Chondrocyte (in vitro differentiated cells): Measurements from ENCODE around the gene PSMA7. TPM values are rescaled to one million over a fixed set of nuclear protein-coding genes. Genes with fewer than 3 reads are reported as not detected.

Experiments
- DNase-seq: peaks from one replicate; pipeline ENCODE4 v3.0.0; 2021; ENCODE audit warnings: mixed read lengths, low spot score
- H3K27ac Mint-ChIP-seq: one replicate; pipeline ENCODE4 v1.8.0; 2021; ENCODE audit warnings: mild to moderate bottlenecking, moderate library complexity, mixed read lengths; ENCODE audit not compliant: unreplicated experiment
- H3K27me3 Mint-ChIP-seq: 2 replicates; pipeline ENCODE4 v1.8.0; 2021; ENCODE audit warnings: low read depth, mixed read lengths
- H3K36me3 Mint-ChIP-seq: 2 replicates; pipeline ENCODE4 v1.8.0; 2021; ENCODE audit warnings: low read depth, mixed read lengths
- H3K4me1 Mint-ChIP-seq: 2 replicates; pipeline ENCODE4 v1.8.0; 2021; ENCODE audit warnings: low read depth, mild to moderate bottlenecking, mixed read lengths
- H3K4me3 Mint-ChIP-seq: one replicate; pipeline ENCODE4 v1.8.0; 2021; ENCODE audit warnings: mild to moderate bottlenecking, moderate library complexity, mixed read lengths; ENCODE audit not compliant: unreplicated experiment
- H3K9me3 Mint-ChIP-seq: 2 replicates; pipeline ENCODE4 v1.8.0; 2021; ENCODE audit warnings: low read depth, mixed read lengths
- total RNA-seq: library from RNA; stranded (reverse); gene quantifications from 3 replicates; pipeline ENCODE4 v1.2.1, GENCODE V29; 2021
- TF ChIP-seq, protein P1 (sequence below): fragments of 200-600 bp; sonication (generic); IDR thresholded peaks from 2 replicates; pipeline ENCODE4 v1.5.0; 2021; ENCODE audit warnings: antibody characterized with exemption, mild to moderate bottlenecking, moderate library complexity

The PSMA7 gene
- total RNA-seq, 1 donor from 2014 or later: 226 TPM

GRCh38 chr20:62147528-62147927, 4.3 kb upstream of the PSMA7 start:
- Mint-ChIP-seq H3K27ac (no peak overlapping the region), H3K4me3 (no peak overlapping the region), H3K27me3 (no peaks in the 10 kb centered on the region), H3K36me3 (no peaks in the 10 kb centered on the region), H3K9me3 (no peaks in the 10 kb centered on the region), H3K4me1 (peaks cover 35% of the 10 kb centered on the region)
- TF ChIP-seq, protein P1, sequence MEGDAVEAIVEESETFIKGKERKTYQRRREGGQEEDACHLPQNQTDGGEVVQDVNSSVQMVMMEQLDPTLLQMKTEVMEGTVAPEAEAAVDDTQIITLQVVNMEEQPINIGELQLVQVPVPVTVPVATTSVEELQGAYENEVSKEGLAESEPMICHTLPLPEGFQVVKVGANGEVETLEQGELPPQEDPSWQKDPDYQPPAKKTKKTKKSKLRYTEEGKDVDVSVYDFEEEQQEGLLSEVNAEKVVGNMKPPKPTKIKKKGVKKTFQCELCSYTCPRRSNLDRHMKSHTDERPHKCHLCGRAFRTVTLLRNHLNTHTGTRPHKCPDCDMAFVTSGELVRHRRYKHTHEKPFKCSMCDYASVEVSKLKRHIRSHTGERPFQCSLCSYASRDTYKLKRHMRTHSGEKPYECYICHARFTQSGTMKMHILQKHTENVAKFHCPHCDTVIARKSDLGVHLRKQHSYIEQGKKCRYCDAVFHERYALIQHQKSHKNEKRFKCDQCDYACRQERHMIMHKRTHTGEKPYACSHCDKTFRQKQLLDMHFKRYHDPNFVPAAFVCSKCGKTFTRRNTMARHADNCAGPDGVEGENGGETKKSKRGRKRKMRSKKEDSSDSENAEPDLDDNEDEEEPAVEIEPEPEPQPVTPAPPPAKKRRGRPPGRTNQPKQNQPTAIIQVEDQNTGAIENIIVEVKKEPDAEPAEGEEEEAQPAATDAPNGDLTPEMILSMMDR: no peak
- no peak for DNase-seq

DNA sequence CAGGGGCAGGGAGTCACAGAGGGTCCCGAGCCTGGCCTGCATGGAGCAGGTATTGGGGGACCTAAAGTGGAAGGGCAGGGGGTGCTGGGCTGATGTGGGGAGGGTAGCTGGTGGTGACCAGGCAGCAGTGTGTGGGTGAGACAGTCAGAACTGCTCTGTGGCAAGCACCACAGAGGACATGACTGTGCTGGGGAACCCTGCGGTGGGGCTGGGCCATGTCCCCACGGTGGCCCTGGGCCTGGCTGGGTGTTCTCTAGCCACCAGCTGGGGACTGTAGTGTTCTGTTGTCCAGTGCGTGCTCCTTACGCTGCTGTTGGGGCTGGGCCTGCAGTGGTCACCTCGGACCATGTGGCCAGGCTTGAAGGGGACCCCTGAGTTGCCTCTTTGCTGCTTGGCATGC, 3.9 kb upstream of the PSMA7 start:
- no peaks in the 10 kb centered on the region for H3K9me3 Mint-ChIP-seq
- H3K27me3 Mint-ChIP-seq: no peaks in the 10 kb centered on the region
- DNase-seq: no peak
- TF ChIP-seq, protein P1: no peak
- no peak overlapping the region for H3K4me3 Mint-ChIP-seq
- H3K27ac Mint-ChIP-seq: peak overlapping the region; percentile 8
- no peaks in the 10 kb centered on the region for H3K36me3 Mint-ChIP-seq
- peaks cover 38% of the 10 kb centered on the region for H3K4me1 Mint-ChIP-seq

- Mint-ChIP-seq H3K27ac (peak overlapping the region; percentile 2), H3K4me1 (peaks cover 47% of the 10 kb centered on the region), H3K9me3 (no peaks in the 10 kb centered on the region), H3K36me3 (no peaks in the 10 kb centered on the region), H3K4me3 (no peak overlapping the region), H3K27me3 (no peaks in the 10 kb centered on the region)
- no peak for DNase-seq
- TF ChIP-seq, protein P1: no peak
Observed at GRCh38 chr20:62146019-62146755, 3.0 kb upstream of the PSMA7 start.

DNA sequence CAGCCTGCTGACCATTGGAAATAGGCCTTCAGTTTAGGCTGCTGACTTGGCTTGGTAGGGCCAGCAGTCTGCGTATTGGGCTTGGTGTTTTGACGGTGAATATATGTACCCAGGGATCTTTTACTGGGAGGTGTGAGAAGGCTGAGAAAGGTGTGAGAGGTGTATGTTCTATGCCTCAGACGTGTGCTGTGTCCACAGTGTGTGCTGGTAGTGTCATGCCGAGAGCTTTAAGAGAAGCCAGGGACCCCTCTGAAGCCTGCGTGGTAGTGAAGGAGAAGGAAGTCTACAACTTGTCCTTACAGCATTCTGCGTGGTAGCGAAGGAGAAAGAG, 2.5 kb upstream of the PSMA7 start:
- H3K4me1 Mint-ChIP-seq: peaks cover 52% of the 10 kb centered on the region
- no peak overlapping the region for H3K4me3 Mint-ChIP-seq
- H3K27ac Mint-ChIP-seq: peak overlapping the region; percentile 23
- H3K27me3 Mint-ChIP-seq: no peaks in the 10 kb centered on the region
- no peak for DNase-seq
- peaks cover 2% of the 10 kb centered on the region for H3K36me3 Mint-ChIP-seq
- no peaks in the 10 kb centered on the region for H3K9me3 Mint-ChIP-seq
- TF ChIP-seq, protein P1: no peak

- Mint-ChIP-seq H3K36me3 (peaks cover 2% of the 10 kb centered on the region), H3K4me3 (peak overlapping the region; percentile 78), H3K27ac (peak overlapping the region; percentile 93), H3K9me3 (no peaks in the 10 kb centered on the region), H3K27me3 (no peaks in the 10 kb centered on the region), H3K4me1 (peaks cover 49% of the 10 kb centered on the region)
- no peak for DNase-seq
- TF ChIP-seq, protein P1: peak; percentile 30
Observed at GRCh38 chr20:62143957-62144825, 997 bp upstream of the PSMA7 start.
